ENCODE measurements around the gene CCDC110.

The CCDC110 gene

GRCh38 chr4:185472103-185472542 is 590 bp upstream of the CCDC110 start:
- no peak for DNase-seq (ENCODE audit: low spot score)

- peak; percentile 15 for DNase-seq (ENCODE audit: low spot score)
These were observed 885 bp downstream of the CCDC110 start for GRCh38 chr4:185470501-185471195.

- no peak for DNase-seq (ENCODE audit: low spot score)
These were observed 1.9 kb downstream of the CCDC110 start for GRCh38 chr4:185469580-185470154.

- no peak for DNase-seq (ENCODE audit: low spot score)
These were observed 2.5 kb downstream of the CCDC110 start for GRCh38 chr4:185468999-185469398.

- no peak for DNase-seq (ENCODE audit: low spot score)
These were observed 3.5 kb downstream of the CCDC110 start for GRCh38 chr4:185467991-185468390.

- DNase-seq (ENCODE audit: low spot score) = no peak
These were observed 4.4 kb downstream of the CCDC110 start for GRCh38 chr4:185467101-185467500.

GRCh38 chr4:185465707-185466106 is 5.8 kb downstream of the CCDC110 start:
- DNase-seq (ENCODE audit: low spot score) = no peak

GRCh38 chr4:185464887-185465286 is 6.6 kb downstream of the CCDC110 start:
- DNase-seq (ENCODE audit: low spot score) = no peak

GRCh38 chr4:185464183-185464582 is 7.3 kb downstream of the CCDC110 start:
- no peak for DNase-seq (ENCODE audit: low spot score)

- DNase-seq (ENCODE audit: low spot score) = no peak
These were observed 8.0 kb downstream of the CCDC110 start for GRCh38 chr4:185463541-185463940.

- no peak for DNase-seq (ENCODE audit: low spot score)
These were observed 10.0 kb downstream of the CCDC110 start for GRCh38 chr4:185461565-185461964.

- DNase-seq (ENCODE audit: low spot score) = no peak
These were observed 14.4 kb downstream of the CCDC110 start for GRCh38 chr4:185457136-185457535.

- DNase-seq (ENCODE audit: low spot score) = no peak
These were observed 15.4 kb downstream of the CCDC110 start for GRCh38 chr4:185456131-185456530.

- DNase-seq (ENCODE audit: low spot score) = no peak
These were observed 26.3 kb downstream of the CCDC110 start for GRCh38 chr4:185445209-185445608.

- DNase-seq (ENCODE audit: low spot score) = no peak
These were observed 30.1 kb downstream of the CCDC110 start for GRCh38 chr4:185441479-185441878.

GRCh38 chr4:185437809-185438208 is 33.7 kb downstream of the CCDC110 start:
- DNase-seq (ENCODE audit: low spot score) = no peak

GRCh38 chr4:185435466-185435865 is 36.1 kb downstream of the CCDC110 start:
- DNase-seq (ENCODE audit: low spot score) = no peak

GRCh38 chr4:185429660-185430059 is 41.9 kb downstream of the CCDC110 start:
- DNase-seq (ENCODE audit: low spot score) = no peak

- DNase-seq (ENCODE audit: low spot score) = no peak
These were observed 44.4 kb downstream of the CCDC110 start for GRCh38 chr4:185426960-185427688.

- peak; percentile 94 for DNase-seq (ENCODE audit: low spot score)
These were observed 45.7 kb downstream of the CCDC110 start, which contains the start of gene UFSP2 for GRCh38 chr4:185425647-185426352. UFSP2 (minus strand) TSS chr4:185425964; CDS start chr4:185425868, 96 bp downstream.

GRCh38 chr4:185424905-185425646 is 46.5 kb downstream of the CCDC110 start:
- DNase-seq (ENCODE audit: low spot score) = peak; percentile 63
